Spinal cord (tissue), 10 donors: ENCODE data around the gene PLOD2. TPM values are rescaled to one million over a fixed set of nuclear protein-coding genes. Genes with fewer than 3 reads are reported as not detected.
A peak's percentile ranks its signal among the peaks of the same experiment; 100 is the strongest.

Experiments
- DNase-seq, 6 donors: peaks; one replicate each; pipeline versions ENCODE4 v3.0.0 to v3.0.0-alpha.2; 2013 to 2015; ENCODE audit warnings: low spot score in 6 of 6, low read depth in 4 of 6
- H3K27ac ChIP-seq: one replicate; pipeline ENCODE4 v1.5.1; 2013; ENCODE audit warnings: low read depth, low read length, control low read depth
- H3K27me3 ChIP-seq: one replicate; pipeline ENCODE4 v1.6.1; 2013; ENCODE audit warnings: low read length; ENCODE audit not compliant: control insufficient read depth, insufficient read depth
- H3K36me3 ChIP-seq: one replicate; pipeline ENCODE4 v1.6.1; 2013; ENCODE audit warnings: low read length; ENCODE audit not compliant: control insufficient read depth, insufficient read depth
- H3K4me1 ChIP-seq: one replicate; pipeline ENCODE4 v1.6.1; 2013; ENCODE audit warnings: low read length; ENCODE audit not compliant: control insufficient read depth, insufficient read depth
- H3K4me3 ChIP-seq: one replicate; pipeline ENCODE4 v1.5.1; 2013; ENCODE audit warnings: low read depth, low read length, control low read depth
- H3K9me3 ChIP-seq: one replicate; pipeline ENCODE4 v1.6.1; 2013; ENCODE audit warnings: low read length; ENCODE audit not compliant: control insufficient read depth, insufficient read depth
- WGBS: methylation state at CpG from one replicate; pipeline ENCODE4 v1.1.5; 2013; ENCODE audit warnings: missing lambda C conversion rate; ENCODE audit not compliant: insufficient coverage; 5-methylcytosine and 5-hydroxymethylcytosine counted together
- polyA plus RNA-seq, 2 donors: library from polyadenylated mRNA; unstranded; fragments of 120-200 nt; gene quantifications; one replicate each; pipeline ENCODE4 v1.2.1, GENCODE V29; 2013; ENCODE audit not compliant: insufficient read length in 2 of 2
- total RNA-seq, 2 donors: library from RNA; depleted of rRNA in 1 of 2; stranded (reverse); fragments of 120-200 nt in 1 of 2; fragments of >200 nt in 1 of 2; gene quantifications; one replicate each; pipeline versions ENCODE4 v1.2.3 to v1.2.4, GENCODE V29; 2013 to 2014
- donor health status: healthy.

PLOD2 gene
- total and polyA plus RNA-seq, 4 donors: 44.6 to 71.7 (median 64.4) TPM

- H3K4me3 ChIP-seq: no peak overlapping the region
- H3K36me3 ChIP-seq: peaks cover 3% of the 10 kb centered on the region
- 100% methylated on average over 1 of the region's 4 CpGs for WGBS
- peaks cover 4% of the 10 kb centered on the region for H3K4me1 ChIP-seq
- H3K27me3 ChIP-seq: no peaks in the 10 kb centered on the region
- no peak overlapping the region for H3K27ac ChIP-seq
- DNase-seq: no peak
- no peaks in the 10 kb centered on the region for H3K9me3 ChIP-seq
These were observed 7.6 kb downstream of the PLOD2 start for GRCh38 chr3:146153429-146153828.

- no peaks in the 10 kb centered on the region for H3K27me3 ChIP-seq
- 27% methylated on average over 4 of the region's 6 CpGs for WGBS
- peaks cover 3% of the 10 kb centered on the region for H3K36me3 ChIP-seq
- no peaks in the 10 kb centered on the region for H3K9me3 ChIP-seq
- DNase-seq: no peak
- no peak overlapping the region for H3K4me3 ChIP-seq
- no peak overlapping the region for H3K27ac ChIP-seq
- peaks cover 4% of the 10 kb centered on the region for H3K4me1 ChIP-seq
These were observed 8.2 kb downstream of the PLOD2 start for GRCh38 chr3:146152834-146153233.

GRCh38 chr3:146148468-146148931 is 12.5 kb downstream of the PLOD2 start:
- Histone ChIP-seq H3K27me3 (no peaks in the 10 kb centered on the region), H3K36me3 (peaks cover 3% of the 10 kb centered on the region), H3K4me3 (no peak overlapping the region), H3K4me1 (peaks cover 4% of the 10 kb centered on the region), H3K27ac (no peak overlapping the region), H3K9me3 (no peaks in the 10 kb centered on the region)
- DNase-seq: no peak
- WGBS: no CpG with 5 or more reads among the region's 1 CpG

- Histone ChIP-seq H3K27ac (no peak overlapping the region), H3K4me3 (no peak overlapping the region), H3K27me3 (no peaks in the 10 kb centered on the region), H3K9me3 (no peaks in the 10 kb centered on the region), H3K36me3 (no peaks in the 10 kb centered on the region), H3K4me1 (no peaks in the 10 kb centered on the region)
- WGBS: no CpG with 5 or more reads among the region's 1 CpG
- DNase-seq: no peak
These were observed 15.3 kb downstream of the PLOD2 start for GRCh38 chr3:146145642-146146041.

GRCh38 chr3:146142757-146143156 is 18.2 kb downstream of the PLOD2 start:
- 42% methylated on average over 1 of the region's 3 CpGs for WGBS

GRCh38 chr3:146139586-146140110 is 21.3 kb downstream of the PLOD2 start:
- no CpG with 5 or more reads among the region's 3 CpGs for WGBS
- H3K36me3 ChIP-seq: no peaks in the 10 kb centered on the region

More at GRCh38 chr3:146142757-146143156, 18.2 kb downstream of the PLOD2 start:
- H3K27ac ChIP-seq: peak overlapping the region; percentile 62
- peak in 1 of 6 donors; percentile 75 for DNase-seq
- H3K36me3 ChIP-seq: no peaks in the 10 kb centered on the region
- H3K9me3 ChIP-seq: no peaks in the 10 kb centered on the region
- no peaks in the 10 kb centered on the region for H3K4me1 ChIP-seq
- H3K27me3 ChIP-seq: no peaks in the 10 kb centered on the region
- no peak overlapping the region for H3K4me3 ChIP-seq

GRCh38 chr3:146138902-146139301 is 22.1 kb downstream of the PLOD2 start:
- Histone ChIP-seq H3K27ac (no peak overlapping the region), H3K36me3 (no peaks in the 10 kb centered on the region), H3K27me3 (no peaks in the 10 kb centered on the region), H3K9me3 (no peaks in the 10 kb centered on the region), H3K4me3 (no peak overlapping the region), H3K4me1 (no peaks in the 10 kb centered on the region)
- WGBS: no CpG with 5 or more reads among the region's 2 CpGs
- no peak for DNase-seq

More at GRCh38 chr3:146139586-146140110, 21.3 kb downstream of the PLOD2 start:
- H3K4me1 ChIP-seq: no peaks in the 10 kb centered on the region
- H3K4me3 ChIP-seq: no peak overlapping the region
- H3K9me3 ChIP-seq: no peaks in the 10 kb centered on the region
- peak overlapping the region; percentile 40 for H3K27ac ChIP-seq
- H3K27me3 ChIP-seq: no peaks in the 10 kb centered on the region
- no peak for DNase-seq

GRCh38 chr3:146136647-146137046 is 24.3 kb downstream of the PLOD2 start:
- Histone ChIP-seq H3K4me1 (no peaks in the 10 kb centered on the region), H3K9me3 (no peaks in the 10 kb centered on the region), H3K36me3 (no peaks in the 10 kb centered on the region), H3K27ac (no peak overlapping the region), H3K27me3 (no peaks in the 10 kb centered on the region), H3K4me3 (no peak overlapping the region)
- no peak for DNase-seq
- no CpG with 5 or more reads among the region's 3 CpGs for WGBS

GRCh38 chr3:146134348-146135117 is 26.5 kb downstream of the PLOD2 start:
- WGBS: 40% methylated on average over 1 of the region's 5 CpGs
- Histone ChIP-seq H3K36me3 (no peaks in the 10 kb centered on the region), H3K4me1 (no peaks in the 10 kb centered on the region), H3K27me3 (no peaks in the 10 kb centered on the region), H3K9me3 (no peaks in the 10 kb centered on the region), H3K27ac (no peak overlapping the region), H3K4me3 (no peak overlapping the region)
- DNase-seq: no peak

- Histone ChIP-seq H3K36me3 (no peaks in the 10 kb centered on the region), H3K4me3 (no peak overlapping the region), H3K4me1 (no peaks in the 10 kb centered on the region), H3K9me3 (no peaks in the 10 kb centered on the region), H3K27ac (peak overlapping the region; percentile 40), H3K27me3 (no peaks in the 10 kb centered on the region)
- peak in 1 of 6 donors; percentile 60 for DNase-seq
- no CpG with 5 or more reads among the region's 2 CpGs for WGBS
These were observed 27.5 kb downstream of the PLOD2 start for GRCh38 chr3:146133441-146133840.
